PC-3 (cell line): ENCODE results near the gene CDR2L. TPM values are rescaled to one million over a fixed set of nuclear protein-coding genes. Genes with fewer than 3 reads are reported as not detected.

Source experiments
- ATAC-seq: fragments of 200-7000 bp; cut with Tn5 transposase; 2 replicates; pipeline ENCODE4 v1.9.1; 2020; ENCODE audit warnings: mild to moderate bottlenecking, moderate library complexity
- BruUV-seq: library from RNA; stranded (reverse); fragments of 400-500 nt; replicated peaks from 2 replicates; lab custom pipeline; 2021; lab: Mats Ljungman, UMichigan
- CTCF ChIA-PET: fragments of 300-600 bp; sonication (Branson Sonifier 250); formaldehyde crosslinking; loops from one replicate; lab custom pipeline; 2022; ENCODE audit warnings: antibody characterized with exemption; lab: Charles Lee
- POLR2A ChIA-PET: fragments of 300-600 bp; sonication (Branson Sonifier 250); formaldehyde crosslinking; loops from one replicate; lab custom pipeline; 2022; ENCODE audit warnings: antibody characterized with exemption; ENCODE audit not compliant: unreplicated experiment; lab: Charles Lee
- DNase-seq: peaks from one replicate; pipeline ENCODE4 v3.0.0-alpha.2; 2015
- H2AFZ ChIP-seq: fragments of 300-600 bp; sonication (generic); 2 replicates; pipeline ENCODE4 v1.6.0; 2016; ENCODE audit warnings: antibody characterized with exemption, low read length
- H3F3A ChIP-seq: fragments of 300-600 bp; sonication (generic); one replicate; pipeline ENCODE4 v1.6.0; 2017; ENCODE audit warnings: antibody characterized with exemption, low read length, control low read depth, mild to moderate bottlenecking; ENCODE audit not compliant: unreplicated experiment
- H3K27ac ChIP-seq: fragments of 300-600 bp; sonication (generic); 2 replicates; pipeline ENCODE4 v1.5.1; 2016; ENCODE audit warnings: mild to moderate bottlenecking, low read length
- H3K27me3 ChIP-seq: fragments of 300-600 bp; sonication (generic); 2 replicates; pipeline ENCODE4 v1.6.1; 2016; ENCODE audit warnings: low read length, mixed read lengths
- H3K36me3 ChIP-seq: fragments of 300-600 bp; sonication (generic); 2 replicates; pipeline ENCODE4 v1.6.1; 2016; ENCODE audit warnings: low read depth, mixed run types, low read length, mixed read lengths
- H3K4me1 ChIP-seq: fragments of 300-600 bp; sonication (generic); 2 replicates; pipeline ENCODE4 v1.5.1; 2016; ENCODE audit warnings: low read length; ENCODE audit not compliant: insufficient read depth
- H3K4me2 ChIP-seq: fragments of 300-600 bp; sonication (generic); 2 replicates; pipeline ENCODE4 v1.6.0; 2016; ENCODE audit warnings: low read length
- H3K4me3 ChIP-seq: fragments of 300-600 bp; sonication (generic); 2 replicates; pipeline ENCODE4 v1.5.1; 2016; ENCODE audit warnings: mild to moderate bottlenecking, low read length, mixed read lengths
- H3K79me2 ChIP-seq: fragments of 300-600 bp; sonication (generic); 2 replicates; pipeline ENCODE4 v1.6.1; 2017; ENCODE audit warnings: low read length, mixed read lengths
- H3K9ac ChIP-seq: fragments of 300-600 bp; sonication (generic); 2 replicates; pipeline ENCODE4 v1.6.0; 2016; ENCODE audit warnings: mild to moderate bottlenecking, low read length
- H3K9me2 ChIP-seq: fragments of 300-600 bp; sonication (generic); replicated peaks from 2 replicates; pipeline ENCODE4 v1.6.1; 2016; ENCODE audit warnings: mixed run types, low read length, mixed read lengths
- H3K9me3 ChIP-seq: fragments of 300-600 bp; sonication (generic); 2 replicates; pipeline ENCODE4 v1.6.1; 2016; ENCODE audit warnings: low read length, mixed read lengths
- H4K20me1 ChIP-seq: fragments of 300-600 bp; sonication (generic); 2 replicates; pipeline ENCODE4 v1.6.1; 2016; ENCODE audit warnings: low read length, mixed read lengths
- EZH2 ChIP-seq: fragments of 300-600 bp; sonication (generic); IDR thresholded peaks from one replicate; pipeline ENCODE4 v1.6.1; 2017; ENCODE audit warnings: antibody characterized with exemption, mild to moderate bottlenecking, low read length; ENCODE audit not compliant: unreplicated experiment
- EZH2phosphoT487 ChIP-seq: fragments of 300-600 bp; sonication (generic); IDR thresholded peaks from 2 replicates; pipeline ENCODE4 v1.6.1; 2018; ENCODE audit warnings: mild to moderate bottlenecking, antibody characterized with exemption, low read length, borderline replicate concordance
- intact Hi-C: fragments of 100-400 bp; cut with micrococcal nuclease; formaldehyde crosslinking; loops from 2 replicates; pipeline ENCODE4 v1.9.0; 2023
- total RNA-seq: library from RNA; depleted of rRNA; stranded (reverse); fragments of >200 nt; gene quantifications from 2 replicates; pipeline ENCODE4 v1.2.3, GENCODE V29; 2014
- TF ChIP-seq, protein P1 (sequence below): fragments of 300-600 bp; sonication (generic); conservative IDR thresholded peaks from 2 replicates; pipeline ENCODE4 v1.5.1; 2017; ENCODE audit warnings: antibody characterized with exemption, low read depth, mild to moderate bottlenecking, low read length

The CDR2L gene
- total RNA-seq, 1 experiment from 2014 or later = 35.8 TPM

DNA sequence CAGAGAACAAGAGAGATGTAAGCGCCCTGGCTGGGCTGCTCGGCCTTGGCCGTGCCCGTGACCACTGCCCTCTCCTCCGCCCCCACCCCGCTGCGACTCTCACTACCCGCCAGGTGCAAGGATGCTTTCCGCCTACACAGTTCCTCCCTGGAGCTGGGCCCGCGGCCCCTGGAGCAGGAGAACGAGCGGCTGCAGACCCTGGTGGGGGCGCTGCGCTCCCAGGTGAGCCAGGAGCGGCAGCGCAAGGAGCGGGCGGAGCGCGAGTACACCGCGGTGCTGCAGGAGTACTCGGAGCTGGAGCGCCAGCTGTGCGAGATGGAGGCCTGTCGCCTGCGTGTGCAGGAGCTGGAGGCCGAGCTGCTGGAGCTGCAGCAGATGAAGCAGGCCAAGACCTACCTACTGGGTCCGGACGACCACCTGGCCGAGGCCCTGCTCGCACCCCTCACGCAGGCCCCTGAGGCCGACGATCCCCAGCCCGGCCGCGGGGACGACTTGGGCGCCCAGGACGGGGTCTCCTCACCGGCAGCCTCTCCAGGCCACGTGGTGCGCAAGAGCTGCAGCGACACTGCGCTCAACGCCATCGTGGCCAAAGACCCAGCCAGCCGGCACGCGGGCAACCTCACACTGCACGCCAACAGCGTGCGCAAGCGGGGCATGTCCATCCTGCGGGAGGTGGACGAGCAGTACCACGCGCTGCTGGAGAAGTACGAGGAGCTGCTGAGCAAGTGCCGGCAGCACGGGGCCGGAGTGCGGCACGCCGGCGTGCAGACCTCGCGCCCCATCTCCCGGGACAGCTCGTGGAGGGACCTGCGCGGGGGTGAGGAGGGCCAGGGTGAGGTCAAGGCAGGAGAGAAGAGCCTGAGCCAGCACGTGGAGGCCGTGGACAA is 15.9 kb downstream of the CDR2L start:
- no peak for TF ChIP-seq EZH2
- TF ChIP-seq, protein P1, sequence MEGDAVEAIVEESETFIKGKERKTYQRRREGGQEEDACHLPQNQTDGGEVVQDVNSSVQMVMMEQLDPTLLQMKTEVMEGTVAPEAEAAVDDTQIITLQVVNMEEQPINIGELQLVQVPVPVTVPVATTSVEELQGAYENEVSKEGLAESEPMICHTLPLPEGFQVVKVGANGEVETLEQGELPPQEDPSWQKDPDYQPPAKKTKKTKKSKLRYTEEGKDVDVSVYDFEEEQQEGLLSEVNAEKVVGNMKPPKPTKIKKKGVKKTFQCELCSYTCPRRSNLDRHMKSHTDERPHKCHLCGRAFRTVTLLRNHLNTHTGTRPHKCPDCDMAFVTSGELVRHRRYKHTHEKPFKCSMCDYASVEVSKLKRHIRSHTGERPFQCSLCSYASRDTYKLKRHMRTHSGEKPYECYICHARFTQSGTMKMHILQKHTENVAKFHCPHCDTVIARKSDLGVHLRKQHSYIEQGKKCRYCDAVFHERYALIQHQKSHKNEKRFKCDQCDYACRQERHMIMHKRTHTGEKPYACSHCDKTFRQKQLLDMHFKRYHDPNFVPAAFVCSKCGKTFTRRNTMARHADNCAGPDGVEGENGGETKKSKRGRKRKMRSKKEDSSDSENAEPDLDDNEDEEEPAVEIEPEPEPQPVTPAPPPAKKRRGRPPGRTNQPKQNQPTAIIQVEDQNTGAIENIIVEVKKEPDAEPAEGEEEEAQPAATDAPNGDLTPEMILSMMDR = no peak
- Histone ChIP-seq H2AFZ (no peak overlapping the region), H3K27me3 (no peaks in the 10 kb centered on the region), H3K9me2 (no peaks in the 10 kb centered on the region), H3K9ac (no peak overlapping the region), H3K27ac (no peak overlapping the region), H3K4me1 (no peaks in the 10 kb centered on the region), H3K4me2 (no peak overlapping the region), H3K9me3 (no peaks in the 10 kb centered on the region), H3F3A (no peaks in the 10 kb centered on the region), H3K79me2 (no peaks in the 10 kb centered on the region), H3K4me3 (no peak overlapping the region), H3K36me3 (peaks cover 9% of the 10 kb centered on the region), H4K20me1 (no peaks in the 10 kb centered on the region)
- intact Hi-C loops = no loop called here
- no peak for ATAC-seq
- CTCF ChIA-PET = no interaction called here
- no peak for DNase-seq
- BruUV-seq = no TSS peak
- POLR2A ChIA-PET = no interaction called here

DNA sequence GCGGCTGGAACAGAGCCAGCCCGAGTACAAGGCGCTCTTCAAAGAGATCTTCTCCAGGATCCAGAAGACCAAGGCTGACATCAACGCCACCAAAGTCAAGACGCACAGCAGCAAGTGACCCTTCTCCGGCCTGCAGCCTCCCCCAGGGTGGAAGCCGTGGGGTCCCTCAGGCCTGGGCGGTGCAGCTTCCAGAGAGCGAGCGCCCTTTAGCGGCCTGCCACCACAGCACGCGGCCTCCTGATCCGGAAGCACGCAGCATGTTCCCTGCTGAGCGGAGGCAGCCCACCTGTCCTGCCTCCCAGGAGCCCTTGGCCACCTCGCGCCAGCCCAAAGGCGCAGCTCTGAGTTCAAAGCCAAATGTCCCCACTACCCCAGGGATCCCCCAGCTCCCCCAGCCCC is 16.5 kb downstream of the CDR2L start:
- ChIA-PET POLR2A (no interaction called here), CTCF (no interaction called here)
- Histone ChIP-seq H3K27me3 (no peaks in the 10 kb centered on the region), H3K4me3 (no peak overlapping the region), H3K79me2 (no peaks in the 10 kb centered on the region), H3K27ac (no peak overlapping the region), H3K9ac (no peak overlapping the region), H3F3A (no peaks in the 10 kb centered on the region), H4K20me1 (no peaks in the 10 kb centered on the region), H3K4me2 (no peak overlapping the region), H2AFZ (no peak overlapping the region), H3K36me3 (peaks cover 9% of the 10 kb centered on the region), H3K9me2 (no peaks in the 10 kb centered on the region), H3K9me3 (no peaks in the 10 kb centered on the region), H3K4me1 (peaks cover 2% of the 10 kb centered on the region)
- no peak for ATAC-seq
- intact Hi-C loops = no loop called here
- TF ChIP-seq, protein P1 = no peak
- TF ChIP-seq EZH2 = no peak
- TF ChIP-seq EZH2phosphoT487 = no peak
- BruUV-seq = no TSS peak
- DNase-seq = no peak

DNA sequence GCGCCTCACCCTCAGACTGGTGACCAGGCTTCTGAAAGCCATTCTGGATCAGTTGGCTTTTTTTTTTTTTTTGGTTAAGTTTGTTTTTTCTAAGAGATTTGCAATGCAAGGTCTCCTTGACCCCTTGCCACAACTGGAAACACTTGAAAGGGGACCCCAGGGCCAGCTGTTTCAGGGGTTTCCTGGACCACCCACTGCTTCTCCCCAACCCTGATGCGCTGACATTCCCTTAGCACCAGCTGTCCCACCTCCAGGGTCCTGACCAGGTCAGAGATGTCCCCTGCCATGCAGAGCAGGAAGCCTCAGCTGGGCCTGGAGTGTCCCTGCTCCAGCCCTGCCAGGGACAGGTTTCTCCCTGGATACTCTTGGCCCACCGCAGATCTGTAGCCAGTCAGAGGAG is 16.9 kb downstream of the CDR2L start:
- CTCF ChIA-PET = no interaction called here
- no peaks in the 10 kb centered on the region for H3K9me3 ChIP-seq
- ATAC-seq (no peak), DNase-seq (no peak)
- H3K36me3 ChIP-seq = peaks cover 7% of the 10 kb centered on the region; the same call in 1 of the 2 replicates
- no peak overlapping the region for H3K27ac ChIP-seq
- BruUV-seq = no TSS peak
- no peaks in the 10 kb centered on the region for H3K27me3 ChIP-seq
- peaks cover 6% of the 10 kb centered on the region for H3K4me1 ChIP-seq
- no peak overlapping the region for H3K4me3 ChIP-seq
- no peaks in the 10 kb centered on the region for H3F3A ChIP-seq
- no peak overlapping the region for H3K4me2 ChIP-seq
- intact Hi-C loops = no loop called here
- TF ChIP-seq, protein P1 = no peak
- TF ChIP-seq EZH2 = no peak
- no peak for TF ChIP-seq EZH2phosphoT487
- no peaks in the 10 kb centered on the region for H3K9me2 ChIP-seq
- H3K79me2 ChIP-seq = no peaks in the 10 kb centered on the region
- POLR2A ChIA-PET = no interaction called here
- no peaks in the 10 kb centered on the region for H4K20me1 ChIP-seq
- no peak overlapping the region for H3K9ac ChIP-seq
- no peak overlapping the region for H2AFZ ChIP-seq
